ENCODE results near the gene FTO.

The FTO gene

DNA sequence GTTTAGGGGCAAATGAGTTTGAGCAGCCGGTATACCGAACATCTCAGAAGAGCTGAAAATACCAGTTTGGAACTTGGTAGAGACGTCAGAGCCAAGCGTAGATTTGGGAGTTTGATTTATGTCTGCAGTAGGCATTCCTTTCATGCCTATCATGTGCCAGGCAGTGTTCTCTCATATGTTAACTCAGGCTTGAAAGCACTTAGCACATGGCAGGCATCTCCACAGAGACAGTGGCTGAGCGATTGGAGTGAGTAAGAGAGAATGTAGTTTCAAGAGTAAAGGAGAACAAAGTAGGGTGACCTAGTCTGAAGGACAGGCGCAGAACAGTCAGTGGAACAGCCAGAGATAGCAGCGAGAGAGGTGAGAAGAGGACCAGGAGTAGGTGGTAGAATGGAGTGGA lies 207.0 kb downstream of the FTO start:
- no peak for DNase-seq

DNA sequence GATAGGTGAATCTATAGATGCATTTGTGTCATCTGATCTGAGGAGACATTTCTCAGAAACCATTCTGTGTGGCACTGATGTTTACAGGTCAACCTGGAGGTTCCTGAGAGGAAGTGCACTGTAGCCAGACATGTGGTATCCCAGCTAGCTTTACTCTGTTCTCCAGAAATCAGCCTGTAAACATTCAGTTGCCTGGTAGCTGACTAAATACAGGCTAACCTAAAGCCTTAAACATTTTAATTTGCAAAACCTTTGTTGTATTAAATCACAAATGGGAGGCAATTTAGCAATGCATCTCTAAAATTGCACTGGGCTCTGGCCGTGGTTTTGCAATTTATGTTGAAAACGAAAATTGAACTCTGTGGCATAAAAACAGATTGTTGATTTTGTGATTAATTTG lies 207.6 kb downstream of the FTO start:
- no peak for DNase-seq

DNA sequence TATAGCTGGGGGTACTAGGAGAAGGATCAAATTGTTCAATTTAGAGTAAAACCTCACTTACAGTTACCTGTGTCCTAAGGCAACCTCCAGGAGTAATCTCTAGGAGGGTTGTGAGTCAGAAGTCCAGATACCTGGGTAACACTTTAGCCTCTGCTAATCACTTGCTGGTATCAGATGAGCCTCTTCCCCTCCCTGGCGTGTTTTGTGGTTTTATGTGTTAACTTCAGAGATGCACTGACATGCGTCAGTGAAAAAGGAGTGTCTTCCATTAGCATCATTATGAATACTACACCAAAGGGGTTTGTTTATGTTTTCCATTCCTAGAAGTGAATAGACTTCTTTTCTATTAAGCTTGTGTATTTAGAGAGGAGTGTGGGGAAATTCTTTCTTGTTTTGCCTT lies 208.2 kb downstream of the FTO start:
- DNase-seq, result no peak

DNA sequence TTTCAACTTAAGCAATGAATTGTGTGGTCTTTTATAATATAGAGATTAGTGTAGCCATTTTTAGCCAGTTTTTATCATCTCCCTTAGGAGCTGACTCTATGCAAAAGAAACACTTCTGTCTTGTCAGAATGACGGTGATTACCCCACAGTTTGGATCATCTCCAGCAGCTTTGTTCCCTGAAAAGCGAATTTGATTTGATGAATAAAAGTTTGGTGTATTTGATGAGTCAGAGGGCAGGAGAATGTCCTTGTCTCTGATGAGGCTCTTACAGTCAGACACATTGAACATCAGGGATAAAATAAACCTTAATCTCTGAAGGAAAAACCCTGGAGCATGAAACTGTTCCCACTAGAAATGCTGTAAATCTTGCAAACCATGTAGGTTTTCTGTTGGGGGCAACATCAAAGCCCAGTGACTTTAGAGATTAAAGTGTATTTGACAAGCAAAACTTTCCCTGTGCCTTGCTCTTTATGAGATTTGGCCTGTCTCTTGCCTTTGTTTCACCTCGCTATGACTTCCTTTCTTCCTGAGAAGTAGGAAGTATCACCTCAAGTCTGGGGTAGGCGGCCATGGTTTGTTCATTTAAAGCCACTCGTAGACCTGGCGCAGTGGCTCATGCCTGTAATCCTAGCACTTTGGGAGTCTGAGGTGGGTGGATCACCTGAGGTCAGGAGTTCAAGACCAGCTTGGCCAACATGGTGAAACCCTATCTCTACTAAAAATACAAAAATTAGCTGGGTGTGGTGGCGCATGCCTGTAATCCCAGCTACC lies 209.3 kb downstream of the FTO start:
- no peak for DNase-seq

DNA sequence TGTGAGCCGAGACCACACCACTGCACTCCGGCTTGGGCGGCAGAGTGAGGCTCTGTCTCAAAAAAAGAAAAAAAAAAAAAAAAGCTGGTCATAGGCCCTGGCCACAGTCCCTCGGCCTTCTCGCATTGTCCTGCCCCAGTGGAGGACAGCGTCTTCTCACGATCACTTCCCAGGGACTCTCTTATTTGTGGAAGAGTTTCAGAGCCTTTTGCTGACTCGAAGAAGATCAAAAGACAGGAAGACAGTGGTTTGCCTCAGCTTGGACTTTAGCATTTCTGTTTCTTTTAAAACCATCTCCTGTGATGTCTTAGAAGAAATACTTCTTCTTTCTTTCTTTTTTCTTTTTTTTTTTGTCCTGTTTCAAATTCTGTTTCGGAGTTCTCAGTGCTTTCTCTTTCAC lies 210.0 kb downstream of the FTO start:
- DNase-seq, result no peak

DNA sequence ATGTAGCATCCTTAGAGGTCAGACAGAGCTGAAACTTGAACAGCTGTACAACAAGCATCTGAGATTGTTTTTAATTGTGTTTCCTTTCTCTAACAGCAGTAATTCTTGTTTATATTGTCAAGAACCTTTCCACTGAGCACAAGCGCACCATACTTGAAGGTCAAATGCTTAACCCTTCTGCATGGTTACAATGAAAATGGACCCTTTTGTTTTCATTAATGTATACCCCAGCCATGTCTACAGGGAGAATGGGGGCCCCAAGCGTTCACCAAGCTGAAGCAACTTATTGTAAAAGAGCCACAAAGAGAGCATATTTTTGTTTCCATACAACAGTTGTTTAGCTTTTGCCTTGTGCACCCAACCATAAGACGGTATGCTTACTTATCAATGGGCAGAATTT lies 210.8 kb downstream of the FTO start:
- DNase-seq, result no peak

DNA sequence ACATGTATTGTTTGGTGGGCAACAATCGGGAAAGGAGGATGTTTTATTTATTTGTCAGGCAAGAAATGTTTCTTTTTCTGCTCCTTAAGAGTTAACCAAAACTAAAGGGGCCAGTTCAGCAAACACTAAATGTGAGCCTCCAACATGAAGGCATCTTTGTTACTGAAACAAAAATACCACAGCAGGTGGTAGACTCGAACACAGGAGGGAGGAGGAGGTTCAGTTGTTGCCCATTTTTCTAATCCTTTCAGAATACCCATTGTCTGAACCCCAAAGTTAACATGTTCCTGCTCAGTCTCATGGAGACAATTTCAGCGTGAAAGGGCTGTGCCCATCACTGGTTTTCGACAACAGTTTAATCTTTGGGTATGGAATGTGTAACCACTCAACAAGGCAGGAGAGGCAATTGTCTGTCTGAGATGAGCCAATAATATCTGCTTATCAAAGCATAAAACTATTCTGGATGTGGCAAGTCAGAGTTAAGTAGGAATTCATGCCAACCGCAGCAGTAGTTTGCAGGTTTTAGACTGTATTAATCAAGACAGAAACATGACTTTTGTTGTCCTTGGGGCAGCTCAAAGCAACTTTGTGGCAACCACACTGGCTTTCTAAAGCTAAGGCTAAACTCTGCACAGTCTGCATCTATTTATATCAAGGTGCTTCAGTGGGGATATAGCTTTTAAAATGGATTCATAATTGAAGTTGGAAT lies 211.7 kb downstream of the FTO start:
- no peak for DNase-seq

DNA sequence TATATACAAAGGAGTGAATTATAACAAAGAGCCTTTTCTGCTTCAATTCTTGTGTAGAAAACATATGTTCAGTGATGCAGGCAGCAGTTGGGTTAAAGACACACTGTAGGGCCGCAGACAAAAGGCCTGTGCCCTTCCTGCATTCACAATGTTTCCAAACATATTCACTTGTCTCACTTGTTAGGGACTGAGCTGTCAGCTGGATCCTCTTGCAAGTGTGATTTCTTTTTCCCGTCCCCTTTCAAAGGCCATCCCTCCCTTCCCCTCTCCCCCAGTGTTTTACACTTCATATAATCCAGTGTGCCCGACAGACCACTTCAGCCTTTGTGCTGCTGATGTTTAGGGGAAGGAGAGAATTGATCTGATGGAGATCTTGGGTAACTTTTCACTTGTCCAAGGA lies 217.0 kb downstream of the FTO start:
- no peak for DNase-seq

DNA sequence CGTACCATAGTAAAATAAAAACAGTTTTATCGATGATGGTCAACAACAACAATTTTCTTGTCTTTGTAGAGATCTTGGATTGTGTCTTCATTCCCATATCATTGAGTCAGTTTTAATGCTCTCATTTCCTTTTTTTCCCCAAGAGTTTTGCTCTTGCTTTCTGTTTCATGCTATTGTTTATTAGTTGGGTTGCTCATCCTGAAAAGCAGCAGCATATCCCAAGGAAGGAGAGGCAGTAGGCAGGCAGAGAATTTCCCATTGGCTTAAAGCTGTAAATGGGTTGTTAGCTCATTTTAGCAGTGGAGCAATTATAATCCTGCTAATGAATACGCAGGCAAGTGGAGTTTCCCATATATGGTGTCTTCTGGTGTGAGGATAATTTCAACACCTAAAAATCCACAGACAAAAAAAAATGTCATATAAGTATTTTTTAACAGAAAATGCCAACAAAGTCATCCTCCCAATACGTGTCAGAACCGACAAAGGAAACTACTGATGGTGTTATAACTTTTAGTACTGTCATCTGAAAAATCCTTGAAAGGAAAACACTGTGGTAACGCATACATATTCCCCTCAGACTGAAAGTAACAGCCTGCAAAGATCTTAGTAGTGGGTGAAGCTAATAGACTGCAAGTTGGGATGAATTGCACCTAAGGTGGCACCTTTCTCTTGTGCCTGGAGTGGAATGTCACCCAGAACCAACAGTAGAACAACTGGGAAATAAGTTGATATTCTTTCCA lies 218.3 kb downstream of the FTO start:
- DNase-seq, result no peak

DNA sequence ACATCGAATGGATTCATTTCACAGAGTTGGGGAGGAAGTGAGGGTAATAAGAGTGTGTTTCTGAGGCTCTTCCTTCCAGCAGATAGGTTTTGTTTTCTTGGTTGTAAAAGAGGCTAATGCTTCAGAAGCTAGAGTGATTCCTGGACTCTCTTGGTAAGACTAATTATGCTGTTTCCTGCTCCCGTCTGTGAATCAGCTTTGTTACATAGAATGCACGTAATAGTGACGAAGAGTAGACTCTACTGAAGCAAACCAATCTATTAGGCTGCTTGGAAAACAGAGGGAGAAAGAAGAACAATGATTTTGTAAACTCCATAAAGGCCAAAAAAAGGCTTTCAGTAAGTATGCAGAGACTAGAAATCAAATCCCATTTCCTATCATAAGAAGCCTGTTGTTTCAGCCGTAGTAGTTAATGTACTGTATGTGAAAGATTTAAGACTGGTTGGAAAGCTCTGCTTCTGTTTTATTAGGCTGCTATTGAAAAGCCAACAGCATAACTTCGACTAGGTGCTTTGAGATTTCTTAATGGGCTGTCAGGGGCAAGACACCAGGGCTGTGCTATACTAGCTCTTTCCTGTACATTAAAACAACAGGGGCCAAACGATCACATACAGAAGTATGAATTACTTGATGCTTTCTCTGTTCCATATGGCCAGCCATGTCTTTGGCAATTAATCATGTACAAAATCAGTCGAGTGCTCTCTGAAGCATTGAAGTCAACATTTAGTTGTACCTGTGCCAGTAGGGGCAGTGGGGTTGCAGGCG lies 219.0 kb downstream of the FTO start:
- no peak for DNase-seq

DNA sequence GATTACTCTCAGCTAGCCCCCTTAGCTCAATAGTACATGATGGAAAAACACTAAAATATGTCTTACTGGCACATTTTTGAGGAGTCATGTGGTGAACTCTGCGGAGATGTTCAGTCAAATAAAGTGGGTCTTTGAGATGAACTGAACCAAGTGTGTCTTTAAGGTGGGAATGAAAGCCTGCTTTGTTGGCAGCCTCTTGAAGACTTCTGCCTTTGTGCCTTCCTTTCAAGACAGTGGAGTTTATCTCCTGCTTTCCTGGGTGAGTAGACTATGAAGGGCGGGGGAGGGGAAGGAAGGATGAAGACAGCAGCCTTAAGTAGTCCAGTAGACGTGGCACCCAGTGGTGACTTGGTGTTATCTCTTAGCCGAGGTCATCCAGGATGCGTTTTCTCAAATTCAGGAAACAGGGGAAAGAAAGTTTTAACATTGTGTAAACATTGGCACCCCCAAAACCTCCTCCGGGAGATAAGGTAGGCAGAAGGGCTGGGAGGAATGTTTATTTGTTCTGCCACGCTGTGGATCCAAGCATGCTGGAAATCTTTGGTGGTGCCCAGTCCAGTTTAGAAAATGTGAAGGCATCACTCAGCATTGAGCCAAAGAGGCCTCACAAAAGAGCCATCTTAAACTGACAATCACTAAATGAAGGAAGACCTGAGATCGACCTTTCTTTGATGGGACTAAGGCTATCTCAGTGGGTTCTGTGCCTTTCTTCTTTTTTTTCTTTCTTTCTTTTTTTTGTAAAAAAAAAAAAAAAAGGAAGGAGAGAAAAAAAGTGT lies 220.6 kb downstream of the FTO start:
- DNase-seq, result no peak

DNA sequence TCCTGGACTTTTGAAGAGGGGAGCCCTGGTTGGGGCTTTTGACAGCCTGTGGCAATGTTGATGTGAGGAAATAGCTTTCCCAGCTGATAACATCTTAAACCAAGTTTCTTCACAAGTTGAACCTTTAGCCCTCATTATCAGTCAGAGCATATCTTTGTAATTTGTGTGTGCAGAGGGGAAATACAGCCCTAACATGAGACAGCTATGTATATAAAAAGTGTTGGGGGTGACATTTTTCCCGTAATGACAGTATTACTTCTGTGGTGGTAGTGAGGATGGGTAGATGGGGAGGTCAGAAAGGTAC lies 221.1 kb downstream of the FTO start:
- DNase-seq, result no peak

DNA sequence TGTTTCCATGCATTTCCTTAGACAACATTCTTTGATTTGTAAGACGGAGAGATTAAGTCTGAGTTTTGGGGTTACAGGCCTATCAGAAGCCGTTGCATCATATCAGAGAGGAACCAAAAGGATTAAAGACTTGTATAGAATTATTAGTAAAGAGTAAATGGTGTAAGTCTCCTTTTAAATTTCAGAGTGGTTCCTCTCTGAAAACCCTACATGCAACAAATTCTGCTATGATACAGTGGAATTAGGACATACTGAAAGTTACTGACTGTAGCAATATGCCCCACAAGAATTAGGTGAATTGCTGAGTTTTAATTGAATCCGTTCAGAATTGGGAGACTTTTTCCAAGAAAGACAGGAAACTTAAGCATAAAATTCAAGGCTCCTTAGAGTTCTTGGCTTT lies 221.6 kb downstream of the FTO start:
- no peak for DNase-seq

DNA sequence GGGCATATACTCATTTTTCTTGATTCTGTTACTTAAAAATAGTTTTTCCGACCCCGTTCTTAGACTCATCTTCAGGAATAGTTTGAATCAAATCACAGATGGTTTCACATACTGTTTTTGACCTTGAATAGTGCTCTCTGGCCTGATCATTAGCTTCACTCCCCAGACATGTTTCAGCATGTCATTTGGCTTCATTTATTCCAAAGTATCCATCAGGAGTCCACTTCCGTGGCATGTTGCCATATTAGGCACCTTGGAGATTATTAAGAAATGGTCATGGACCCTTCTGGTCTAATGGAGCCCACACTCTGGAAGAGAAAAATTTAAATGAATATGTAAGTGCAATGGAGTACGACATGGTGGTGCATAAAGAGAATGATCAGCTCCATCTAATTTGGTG lies 222.3 kb downstream of the FTO start:
- no peak for DNase-seq

DNA sequence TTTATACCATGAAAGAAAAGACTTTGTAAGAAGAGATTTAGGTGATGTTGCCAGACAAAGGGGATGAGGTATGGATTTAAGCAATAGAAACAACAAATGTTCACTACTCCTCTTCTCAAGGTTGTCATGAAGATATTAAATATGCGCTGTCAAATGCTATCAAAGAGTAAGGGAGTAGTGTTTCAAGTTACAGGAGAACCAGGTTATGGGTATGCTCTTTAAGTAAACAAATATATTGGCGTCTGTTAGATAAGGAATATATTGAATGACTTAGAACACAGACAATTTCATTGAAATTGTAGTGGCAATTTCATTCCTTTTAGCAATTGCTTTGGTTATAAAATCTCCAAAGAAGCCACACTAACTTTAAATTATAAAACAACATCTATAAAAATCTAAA lies 229.0 kb downstream of the FTO start:
- DNase-seq, result no peak

DNA sequence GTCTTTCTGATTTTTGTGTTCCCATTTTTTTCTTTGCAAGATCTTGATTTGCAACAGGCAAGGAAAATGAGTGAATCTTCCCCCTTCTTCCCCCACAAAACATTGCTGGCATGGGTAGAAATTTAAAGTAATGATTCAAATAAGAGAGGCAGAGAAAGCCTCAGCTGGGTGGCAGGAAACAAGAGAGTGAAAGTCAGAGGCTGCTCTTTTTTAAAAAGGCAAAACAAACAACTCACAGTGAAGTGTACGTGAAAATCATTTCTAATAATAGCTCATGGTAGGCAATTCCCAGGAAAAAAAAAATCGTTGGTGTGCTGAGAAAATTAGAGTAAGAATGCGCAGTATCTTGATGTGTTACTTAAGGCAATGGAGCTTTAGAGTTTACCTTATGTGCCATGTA lies 229.5 kb downstream of the FTO start:
- no peak for DNase-seq

DNA sequence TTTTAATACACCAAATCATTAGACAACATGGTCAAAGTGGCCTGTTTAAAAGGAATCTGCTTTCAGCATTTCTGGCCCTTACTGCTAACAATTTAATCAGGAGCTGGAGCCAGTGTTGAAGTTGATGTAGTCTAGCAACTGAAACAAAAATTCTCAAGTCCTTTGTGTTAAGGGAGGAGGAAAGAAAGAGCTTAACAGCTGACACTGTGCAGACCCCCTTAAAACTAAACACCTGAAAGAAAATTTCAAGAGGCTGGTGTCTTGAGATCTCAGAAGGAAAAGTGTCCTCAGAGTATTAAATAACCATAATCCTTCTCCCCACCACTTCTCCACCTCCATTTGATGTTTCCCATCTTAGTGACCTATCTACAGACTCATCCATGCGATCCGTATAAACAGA lies 232.1 kb downstream of the FTO start:
- no peak for DNase-seq

DNA sequence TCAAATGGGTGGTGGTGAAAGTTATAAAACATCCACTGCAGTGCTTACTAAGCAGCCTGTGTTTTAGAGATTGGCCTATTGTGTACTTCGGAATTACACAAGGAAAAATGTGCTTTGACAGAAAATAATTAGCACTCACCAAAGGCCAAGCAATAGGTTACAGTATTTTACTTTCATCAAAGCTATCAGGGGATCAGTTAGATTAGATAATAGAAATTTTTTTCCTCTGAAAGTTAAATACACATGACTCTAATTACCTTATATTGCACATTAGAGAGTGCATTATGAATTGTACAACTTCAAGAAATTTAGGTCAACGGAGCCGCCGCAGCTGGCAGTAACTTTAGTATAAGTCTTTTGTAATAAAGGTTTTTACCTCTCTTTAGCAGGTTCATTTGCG lies 232.6 kb downstream of the FTO start:
- DNase-seq, result no peak

DNA sequence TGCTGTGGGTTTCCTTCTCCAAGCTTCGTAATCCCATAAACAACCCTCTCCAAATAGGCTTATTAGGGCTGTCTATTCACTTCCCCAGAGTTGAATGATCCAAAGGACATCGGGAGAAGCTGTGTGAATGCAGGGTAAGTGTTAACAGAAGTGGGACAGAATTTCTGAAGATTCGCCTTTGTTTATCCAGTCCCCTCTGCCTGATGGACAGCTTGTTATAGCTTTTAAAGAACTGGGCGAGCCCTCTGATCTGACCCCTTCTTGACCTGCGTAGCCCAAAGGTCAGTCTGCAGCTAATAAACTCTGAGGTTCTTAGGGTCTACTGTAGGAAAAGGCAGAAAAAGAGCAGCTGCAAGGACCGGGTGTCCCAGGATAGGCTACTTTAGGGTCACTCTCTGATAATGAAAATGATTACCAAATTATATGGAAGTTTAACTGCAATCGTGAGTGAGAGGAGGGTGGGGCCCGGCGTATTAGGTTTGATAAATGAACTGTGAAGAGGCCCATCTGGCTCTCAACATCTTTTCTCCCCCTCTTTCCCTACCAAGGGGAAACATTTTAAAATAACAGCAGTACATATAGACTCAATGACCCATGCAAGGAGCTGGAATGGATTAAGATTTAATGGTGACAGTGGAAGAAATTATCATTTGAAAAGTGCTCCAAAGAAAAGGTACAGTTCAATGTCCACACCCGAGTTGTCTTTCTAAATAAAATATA lies 233.4 kb downstream of the FTO start:
- DNase-seq, result no peak

DNA sequence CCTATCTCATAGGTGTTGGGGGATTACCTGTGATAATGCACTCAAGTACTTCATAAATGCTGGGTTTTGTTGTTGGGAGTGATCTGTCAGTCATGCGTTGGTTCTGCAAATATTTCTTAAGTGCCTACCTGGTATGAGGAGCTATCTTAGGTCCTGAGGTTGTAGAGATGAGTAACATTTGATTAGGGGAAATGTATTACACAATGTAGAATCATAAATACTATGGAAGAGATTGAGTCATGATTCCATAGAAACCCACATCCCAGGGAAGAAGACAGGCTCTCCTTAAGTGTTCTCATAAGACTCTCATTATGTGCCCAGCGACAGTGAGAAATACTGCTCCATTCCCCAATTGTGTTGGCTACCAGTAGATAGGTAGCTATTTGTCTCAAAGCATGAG lies 240.1 kb downstream of the FTO start:
- no peak for DNase-seq

DNA sequence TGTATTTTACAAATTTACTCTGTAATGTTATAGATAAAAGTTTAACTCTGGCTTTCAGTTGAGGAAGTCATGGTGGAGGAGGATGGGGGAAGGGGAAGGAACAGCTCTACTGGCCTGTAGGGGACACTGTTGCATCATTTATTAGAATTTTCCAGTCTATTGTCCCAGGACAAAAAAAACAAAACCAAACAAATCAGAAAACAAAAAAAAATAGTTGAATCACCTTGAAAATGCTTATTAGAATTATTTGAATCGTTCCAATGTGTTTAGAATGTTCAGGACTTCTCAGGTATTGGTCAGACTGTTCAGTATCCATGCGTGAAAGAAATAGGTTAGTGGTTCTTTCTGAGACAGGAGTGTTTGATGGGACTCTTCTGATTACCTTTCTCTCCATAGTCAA lies 242.0 kb downstream of the FTO start:
- DNase-seq, result no peak

DNA sequence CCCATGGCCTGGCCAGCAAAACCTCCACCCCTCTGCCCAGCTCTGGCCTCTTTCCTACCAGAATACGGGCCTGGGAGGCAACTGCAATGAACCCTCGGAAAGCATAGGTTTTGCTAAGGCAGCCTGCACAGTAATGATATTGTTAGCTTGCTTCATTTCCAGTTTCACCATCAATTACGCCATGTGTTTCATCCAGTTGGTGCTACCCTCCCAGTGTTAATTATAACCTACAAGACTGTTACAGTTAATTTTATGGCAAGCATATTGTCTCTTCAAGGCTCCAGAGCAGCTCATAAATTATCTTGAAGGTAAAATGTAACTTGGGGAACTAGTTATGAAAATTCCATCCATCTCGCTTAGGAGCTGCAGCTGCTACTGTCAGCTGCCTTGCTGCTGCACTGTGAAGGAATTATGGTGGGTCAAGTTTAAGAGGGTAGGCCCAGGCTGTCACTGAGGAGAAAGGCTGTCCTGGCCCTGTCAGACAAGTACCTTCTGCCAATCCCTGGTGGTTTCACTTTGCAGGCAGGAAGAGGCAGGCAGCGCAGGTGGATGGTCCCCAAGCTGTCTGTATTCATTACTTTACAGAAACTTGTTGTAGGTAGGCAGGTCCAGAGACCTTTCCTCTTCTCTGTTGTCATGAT lies 242.9 kb downstream of the FTO start:
- DNase-seq, result no peak

All from NCI-H2107 (cell line).